HEK293 (cell line): ENCODE measurements around the gene TKTL1.

Experiments
- GLIS2 ChIP-seq: fragments of 450-650 bp; formaldehyde crosslinking; IDR thresholded peaks from 2 replicates; pipeline ENCODE4 v1.5.1; 2016; ENCODE audit warnings: missing biosample characterization, missing genetic modification characterization
- KLF10 ChIP-seq: fragments of 450-650 bp; IDR thresholded peaks from 2 replicates; pipeline ENCODE4 v1.5.1; 2018; ENCODE audit warnings: missing biosample characterization, mild to moderate bottlenecking, missing genetic modification characterization
- PATZ1 ChIP-seq: fragments of 450-650 bp; formaldehyde crosslinking; IDR thresholded peaks from 2 replicates; pipeline ENCODE4 v1.5.1; 2016; ENCODE audit warnings: missing biosample characterization, missing genetic modification characterization
- SCRT1 ChIP-seq: fragments of 450-650 bp; formaldehyde crosslinking; IDR thresholded peaks from 2 replicates; pipeline ENCODE4 v1.5.1; 2016; ENCODE audit warnings: missing biosample characterization, missing genetic modification characterization, borderline replicate concordance
- SP2 ChIP-seq: fragments of 450-650 bp; formaldehyde crosslinking; IDR thresholded peaks from 2 replicates; pipeline ENCODE4 v1.5.1; 2016; ENCODE audit warnings: missing biosample characterization, missing genetic modification characterization
- SP7 ChIP-seq: fragments of 450-650 bp; formaldehyde crosslinking; IDR thresholded peaks from 2 replicates; pipeline ENCODE4 v1.5.1; 2016; ENCODE audit warnings: missing biosample characterization, missing genetic modification characterization
- TSHZ1 ChIP-seq: fragments of 450-650 bp; formaldehyde crosslinking; IDR thresholded peaks from 2 replicates; pipeline ENCODE4 v1.5.1; 2016; ENCODE audit warnings: missing biosample characterization, missing genetic modification characterization, borderline replicate concordance
- YY2 ChIP-seq: fragments of 450-650 bp; formaldehyde crosslinking; IDR thresholded peaks from 2 replicates; pipeline ENCODE4 v1.5.1; 2016; ENCODE audit warnings: missing biosample characterization, missing genetic modification characterization
- ZBTB20 ChIP-seq: fragments of 450-650 bp; formaldehyde crosslinking; IDR thresholded peaks from 2 replicates; pipeline ENCODE4 v1.5.1; 2016; ENCODE audit warnings: missing biosample characterization, missing genetic modification characterization
- ZBTB44 ChIP-seq: fragments of 450-650 bp; IDR thresholded peaks from 2 replicates; pipeline ENCODE4 v1.5.1; 2018; ENCODE audit warnings: missing biosample characterization, mild to moderate bottlenecking, missing genetic modification characterization
- ZBTB48 ChIP-seq: fragments of 450-650 bp; formaldehyde crosslinking; IDR thresholded peaks from 2 replicates; pipeline ENCODE4 v1.5.1; 2016; ENCODE audit warnings: missing biosample characterization, missing genetic modification characterization
- ZBTB8A ChIP-seq: fragments of 450-650 bp; formaldehyde crosslinking; IDR thresholded peaks from 2 replicates; pipeline ENCODE4 v1.5.1; 2016; ENCODE audit warnings: missing biosample characterization, missing genetic modification characterization
- ZEB2 ChIP-seq: fragments of 450-650 bp; formaldehyde crosslinking; IDR thresholded peaks from 2 replicates; pipeline ENCODE4 v1.5.1; 2016; ENCODE audit warnings: missing biosample characterization, missing genetic modification characterization
- ZFHX2 ChIP-seq: fragments of 450-650 bp; formaldehyde crosslinking; conservative IDR thresholded peaks from 2 replicates; pipeline ENCODE4 v1.5.1; 2016; ENCODE audit warnings: missing biosample characterization, missing genetic modification characterization
- ZNF138 ChIP-seq: fragments of 450-650 bp; formaldehyde crosslinking; IDR thresholded peaks from 2 replicates; pipeline ENCODE4 v1.5.1; 2016; ENCODE audit warnings: missing biosample characterization, missing genetic modification characterization, borderline replicate concordance
- ZNF18 ChIP-seq: fragments of 450-650 bp; formaldehyde crosslinking; IDR thresholded peaks from 2 replicates; pipeline ENCODE4 v1.5.1; 2016; ENCODE audit warnings: missing biosample characterization, missing genetic modification characterization
- ZNF19 ChIP-seq: fragments of 450-650 bp; formaldehyde crosslinking; IDR thresholded peaks from 2 replicates; pipeline ENCODE4; 2016; ENCODE audit warnings: missing biosample characterization, missing genetic modification characterization, low read depth
- ZNF23 ChIP-seq: fragments of 450-650 bp; formaldehyde crosslinking; IDR thresholded peaks from 2 replicates; pipeline ENCODE4 v1.5.1; 2016; ENCODE audit warnings: missing biosample characterization, missing genetic modification characterization, borderline replicate concordance
- ZNF394 ChIP-seq: fragments of 450-650 bp; formaldehyde crosslinking; IDR thresholded peaks from 2 replicates; pipeline ENCODE4 v1.5.1; 2016; ENCODE audit warnings: missing biosample characterization, missing genetic modification characterization, mild to moderate bottlenecking, moderate library complexity, borderline replicate concordance
- ZNF398 ChIP-seq: fragments of 450-650 bp; formaldehyde crosslinking; IDR thresholded peaks from 2 replicates; pipeline ENCODE4 v1.5.1; 2017; ENCODE audit warnings: missing biosample characterization, missing genetic modification characterization
- ZNF423 ChIP-seq: fragments of 450-650 bp; formaldehyde crosslinking; IDR thresholded peaks from 2 replicates; pipeline ENCODE4 v1.5.1; 2016; ENCODE audit warnings: missing biosample characterization, missing genetic modification characterization
- ZNF449 ChIP-seq: fragments of 450-650 bp; formaldehyde crosslinking; IDR thresholded peaks from 2 replicates; pipeline ENCODE4 v1.5.1; 2017; ENCODE audit warnings: missing biosample characterization, mild to moderate bottlenecking, missing genetic modification characterization, moderate library complexity
- ZNF600 ChIP-seq: fragments of 450-650 bp; formaldehyde crosslinking; IDR thresholded peaks from 2 replicates; pipeline ENCODE4 v1.5.1; 2016; ENCODE audit warnings: missing biosample characterization, missing genetic modification characterization
- ZXDB ChIP-seq: fragments of 450-650 bp; formaldehyde crosslinking; IDR thresholded peaks from 2 replicates; pipeline ENCODE4 v1.5.1; 2016; ENCODE audit warnings: missing biosample characterization, missing genetic modification characterization

TKTL1 gene

GRCh38 chrX:154374313-154375155 lies 78.9 kb downstream of the TKTL1 start, which contains the start of gene FLNA (continued):
- TF ChIP-seq ZNF449 (tag by site-specific recombination) (peak; percentile 37; the same call in 1 of the 2 replicates), KLF10 (peak; percentile 37; the same call in 1 of the 2 replicates), SP2 (tag by site-specific recombination) (peak; percentile 33), ZEB2 (peak; percentile 71; the same call in 1 of the 2 replicates), ZBTB44 (tag by site-specific recombination) (no peak), YY2 (tag by site-specific recombination) (no peak), ZNF394 (tag by site-specific recombination) (no peak), ZNF423 (tag by site-specific recombination) (0 out of 2 replicates have a peak, but pooled peaks have one; percentile 43), PATZ1 (peak; percentile 81), SCRT1 (peak; percentile 94), ZNF23 (tag by site-specific recombination) (no peak), ZNF600 (tag by site-specific recombination) (peak; percentile 72; the same call in 1 of the 2 replicates), ZNF18 (tag by site-specific recombination) (no peak), ZXDB (tag by site-specific recombination) (peak; percentile 33; the same call in 1 of the 2 replicates), ZBTB8A (tag by site-specific recombination) (peak; percentile 86), ZBTB48 (peak; percentile 54; the same call in 1 of the 2 replicates), ZFHX2 (tag by site-specific recombination) (peak; percentile 87), GLIS2 (tag by site-specific recombination) (peak; percentile 95), SP7 (tag by site-specific recombination) (peak; percentile 15; the same call in 1 of the 2 replicates), ZNF19 (tag by site-specific recombination) (no peak), ZNF398 (tag by site-specific recombination) (peak; percentile 58; the same call in 1 of the 2 replicates), TSHZ1 (no peak), ZBTB20 (tag by site-specific recombination) (peak; percentile 99), ZNF138 (tag by site-specific recombination) (no peak)
